GM21515 (cell line): Measurements from ENCODE around the gene BACE1.
"Not testable (repeated sequence)": the region's sequence is repeated elsewhere in the genome, so short reads cannot be mapped to it uniquely, and the experiment has no call there.

Experiments used
- ATAC-seq: cut with Tn5 transposase; IDR thresholded peaks from one replicate; pipeline ENCODE4 v1.9.1; 2021; ENCODE audit not compliant: unreplicated experiment

Gene BACE1

DNA sequence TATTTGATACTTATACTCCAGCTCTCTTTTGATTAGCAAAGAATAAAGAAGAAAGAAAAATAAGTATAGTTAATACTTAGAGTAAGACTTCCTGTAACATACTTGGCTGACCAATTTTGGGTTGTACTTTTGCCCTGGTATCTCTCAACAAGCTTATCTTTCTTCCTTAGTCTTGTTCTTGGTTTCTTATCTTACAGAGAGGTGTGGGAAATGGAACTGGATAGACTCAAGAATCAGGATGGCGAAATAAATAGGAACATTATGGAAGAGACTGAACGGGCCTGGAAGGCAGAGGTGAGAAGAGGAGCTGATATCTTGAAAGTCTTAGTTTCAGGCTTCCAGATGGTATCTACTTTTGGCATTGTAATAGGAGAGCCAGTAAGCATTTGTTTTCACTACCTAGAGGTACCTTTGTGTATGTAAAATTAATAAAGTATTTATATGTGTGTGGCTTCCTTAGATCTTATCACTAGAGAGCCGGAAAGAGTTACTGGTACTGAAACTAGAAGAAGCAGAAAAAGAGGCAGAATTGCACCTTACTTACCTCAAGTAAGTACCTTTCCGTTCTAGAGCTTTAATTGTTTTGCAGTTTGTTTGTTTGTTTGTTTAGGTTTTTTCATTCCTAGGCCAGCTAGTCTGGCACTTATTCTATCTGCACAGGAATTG is 36.2 kb downstream of the BACE1 start:
- no peak for ATAC-seq

DNA sequence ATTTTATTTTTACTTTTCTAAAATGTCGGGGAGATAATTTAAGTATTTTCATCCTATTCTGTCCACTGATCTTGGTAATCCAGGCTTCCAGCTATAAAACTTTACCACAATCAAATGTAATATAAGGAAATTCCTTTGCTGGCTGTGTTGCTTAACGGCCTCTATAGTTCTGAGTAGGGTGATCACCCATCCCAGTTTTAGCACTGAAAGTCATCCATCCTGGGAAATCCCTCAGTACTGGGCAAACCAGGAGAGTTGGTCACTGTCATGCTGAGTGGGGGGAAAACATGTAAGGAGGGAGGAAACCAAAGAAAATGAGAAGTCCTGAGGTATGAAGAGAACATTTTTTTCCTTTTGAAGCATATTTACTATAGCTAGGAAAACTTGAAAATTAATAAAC is 37.7 kb downstream of the BACE1 start:
- ATAC-seq, result no peak

DNA sequence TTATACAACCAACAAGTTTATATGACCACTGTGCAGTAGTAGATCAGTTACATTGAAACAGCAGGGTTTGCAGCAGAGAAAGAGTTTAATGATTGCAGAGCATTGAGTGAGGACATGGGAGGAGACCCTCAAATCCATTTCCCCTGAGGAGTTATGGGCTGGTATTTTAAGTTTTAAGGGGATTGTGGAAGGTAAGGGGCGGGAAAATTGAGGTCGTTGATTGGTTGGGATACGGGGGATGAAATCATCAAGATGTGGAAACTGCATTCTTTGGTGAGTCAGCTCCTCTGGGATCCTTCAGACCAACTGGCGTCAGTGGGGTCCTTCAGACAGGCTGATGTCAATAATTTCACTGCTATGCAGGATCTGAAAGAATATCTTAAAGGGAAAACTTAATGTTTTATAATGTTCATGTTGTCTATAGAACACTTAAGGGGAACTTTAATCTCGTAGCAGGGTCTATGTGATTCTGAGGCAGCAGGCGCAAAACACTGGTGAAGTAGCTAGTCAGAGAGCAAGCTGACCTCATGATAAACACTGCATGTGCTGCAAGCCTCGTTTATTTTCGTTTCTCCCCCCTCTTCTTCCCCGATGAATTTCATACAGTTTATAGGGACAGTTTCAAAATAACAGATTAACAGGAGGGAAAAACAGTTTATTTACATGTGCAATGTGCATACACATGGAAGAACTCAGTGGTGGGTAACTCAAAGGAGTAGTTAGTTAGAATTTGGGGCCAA is 42.3 kb downstream of the BACE1 start:
- no peak for ATAC-seq

DNA sequence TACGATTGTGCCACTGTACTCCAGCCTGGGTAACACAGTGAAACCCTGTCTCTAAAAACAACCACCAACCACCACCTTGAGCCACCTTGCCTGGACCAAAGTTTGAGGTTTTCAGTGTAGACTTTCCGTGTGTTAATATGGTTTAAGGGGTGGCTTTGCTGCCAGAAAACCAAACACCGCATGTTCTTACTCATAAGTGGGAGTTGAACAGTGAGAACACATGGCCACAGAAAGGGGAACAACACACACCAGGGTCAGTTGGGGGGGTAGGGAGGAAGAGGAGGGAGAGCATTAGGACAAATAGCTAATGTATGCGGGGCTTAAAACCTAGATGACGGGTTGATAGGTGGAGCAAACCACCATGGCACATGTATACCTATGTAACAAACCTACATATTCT is 43.9 kb downstream of the BACE1 start:
- ATAC-seq, result not testable (repeated sequence)

DNA sequence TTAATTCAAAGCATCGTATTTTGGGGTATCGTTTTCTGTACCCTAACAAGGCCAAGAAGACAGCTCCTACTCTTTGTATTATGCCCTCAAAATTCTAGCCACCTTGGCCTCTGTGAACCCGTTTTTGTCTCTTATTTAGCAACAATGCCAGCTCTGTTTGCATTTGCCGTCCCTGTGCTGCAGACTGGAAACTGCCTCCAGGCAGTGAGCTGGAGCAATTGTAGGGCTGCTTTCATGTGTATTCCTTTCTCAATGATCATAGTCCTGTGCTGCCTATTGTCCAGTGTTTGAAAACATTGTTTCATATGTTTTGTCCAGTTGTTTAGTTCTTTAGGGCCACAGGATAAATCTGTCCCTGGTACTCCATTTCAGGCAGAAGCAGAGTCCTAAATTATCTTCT is 44.8 kb downstream of the BACE1 start:
- ATAC-seq, result no peak

DNA sequence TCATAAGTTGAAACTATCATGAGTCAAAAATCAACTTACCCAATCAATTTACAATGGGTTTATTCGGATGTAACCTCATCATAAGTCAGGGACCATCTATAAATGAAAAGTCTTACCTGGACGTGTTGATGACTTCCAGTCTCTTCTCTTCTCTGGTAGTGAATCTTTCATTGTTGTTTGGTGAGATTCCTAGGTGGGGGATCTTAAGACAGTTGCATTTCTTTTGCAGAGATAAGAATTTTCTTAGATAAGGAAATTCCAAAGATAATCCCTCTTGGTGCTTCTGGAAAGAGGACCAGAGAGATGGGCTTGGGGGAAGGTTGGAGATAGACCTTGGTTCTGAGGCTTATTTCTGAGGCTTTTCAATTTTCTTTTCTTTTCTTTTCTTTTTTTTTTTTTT is 46.2 kb downstream of the BACE1 start:
- ATAC-seq, result no peak

DNA sequence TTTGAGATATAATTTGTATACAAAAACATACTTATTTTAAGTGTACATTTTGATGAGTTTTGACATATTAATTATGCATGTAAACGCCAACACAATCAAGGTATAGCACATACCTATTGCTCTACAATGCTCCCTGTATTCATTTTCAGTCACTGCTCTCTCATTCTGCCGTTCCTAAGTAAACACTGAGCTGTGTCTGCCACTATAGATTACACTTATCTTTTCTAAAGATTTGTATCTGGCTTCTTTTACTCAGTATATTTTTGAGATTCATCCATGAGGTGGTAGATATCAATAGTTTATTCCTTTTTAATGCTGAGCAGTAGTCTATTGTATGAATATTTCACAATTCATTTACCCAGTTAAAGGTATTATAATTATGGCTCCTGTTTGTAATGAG is 50.3 kb downstream of the BACE1 start:
- ATAC-seq, result no peak

DNA sequence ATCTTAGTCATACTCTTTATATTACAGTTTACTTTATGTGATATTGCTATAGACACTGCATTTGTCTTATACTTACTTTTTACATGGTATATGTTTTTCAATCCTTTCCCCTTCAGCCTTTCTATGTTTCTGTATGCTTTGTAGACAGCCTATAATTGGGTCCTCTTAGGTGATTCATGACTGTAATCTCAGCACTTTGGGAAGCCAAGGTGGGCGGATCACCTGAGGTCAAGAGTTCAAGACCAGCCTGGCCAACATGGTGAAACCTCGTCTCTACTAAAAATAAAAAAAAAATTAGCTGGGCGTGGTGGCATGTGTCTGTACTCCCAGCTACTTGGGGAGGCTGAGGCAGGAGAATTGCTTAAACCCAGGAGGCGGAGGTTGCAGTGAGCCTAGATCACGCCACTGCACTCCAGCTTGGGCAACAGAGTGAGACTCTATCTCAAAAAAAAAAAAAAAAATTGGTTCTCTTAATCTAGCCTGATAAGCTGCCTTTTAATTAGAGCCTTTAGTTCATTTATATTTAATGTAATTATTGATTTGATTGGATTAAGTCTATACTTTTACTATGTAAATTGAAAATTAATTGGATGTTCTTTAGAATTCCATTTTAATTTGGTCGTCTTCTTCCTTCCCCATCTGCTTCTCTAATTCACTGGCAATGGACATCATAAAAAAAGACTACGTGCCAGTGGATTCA is 51.3 kb downstream of the BACE1 start:
- not testable (repeated sequence) for ATAC-seq

DNA sequence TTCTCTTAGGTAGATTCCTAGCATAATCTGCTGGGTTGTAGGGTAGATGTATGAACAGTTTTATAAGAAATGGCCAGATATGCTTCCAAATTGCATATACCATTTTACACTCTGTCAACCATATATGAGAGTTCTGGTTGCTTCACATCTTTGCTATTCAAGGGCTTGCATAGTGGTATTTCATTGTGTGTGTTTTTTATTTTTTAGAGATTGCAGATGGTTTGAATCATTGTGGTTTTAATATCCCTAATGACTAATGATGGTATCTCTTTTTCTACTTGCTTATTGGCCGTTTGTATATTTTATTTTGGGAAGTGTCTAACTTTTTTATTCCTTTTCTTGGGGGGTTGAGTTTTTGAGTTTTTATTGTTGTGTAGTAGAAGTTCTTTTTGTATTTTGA is 56.6 kb downstream of the BACE1 start:
- no peak for ATAC-seq

DNA sequence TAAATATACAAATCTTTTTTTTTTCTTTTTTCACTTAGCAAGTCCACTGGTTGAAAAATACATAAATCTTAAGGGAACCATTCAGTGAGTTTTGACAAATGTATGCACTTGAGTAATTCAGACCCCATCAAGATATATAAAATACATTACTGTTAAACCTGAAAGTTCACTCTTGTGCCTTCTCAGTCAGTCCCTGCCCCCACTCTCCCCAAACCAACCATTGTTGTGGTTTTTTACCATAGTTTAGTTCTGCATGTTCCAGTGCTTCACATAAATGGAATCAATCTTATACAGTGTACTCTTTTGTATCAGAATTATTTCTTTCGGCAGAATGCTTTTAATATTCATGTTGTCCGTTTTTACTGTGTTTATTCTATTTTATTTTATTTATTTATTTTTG is 57.5 kb downstream of the BACE1 start:
- no peak for ATAC-seq

DNA sequence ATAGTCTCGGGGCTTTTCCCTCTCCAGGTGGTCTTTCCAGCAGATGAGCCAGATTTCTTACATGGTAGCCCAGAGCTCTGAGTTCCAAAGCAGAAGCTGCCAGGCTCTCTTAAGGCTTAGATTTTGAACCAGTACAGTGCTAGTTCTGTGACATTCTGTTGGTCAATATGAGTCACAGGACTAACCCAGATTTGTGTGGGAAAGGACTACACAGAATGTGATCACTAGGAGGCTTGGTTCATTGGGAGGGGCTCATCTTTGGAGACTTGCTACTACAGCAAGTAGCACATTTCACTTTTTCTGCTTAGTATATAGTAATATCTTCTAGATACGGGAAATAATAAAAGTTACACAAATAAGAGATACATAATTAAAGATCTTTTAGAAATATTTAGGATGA is 59.5 kb downstream of the BACE1 start:
- no peak for ATAC-seq

DNA sequence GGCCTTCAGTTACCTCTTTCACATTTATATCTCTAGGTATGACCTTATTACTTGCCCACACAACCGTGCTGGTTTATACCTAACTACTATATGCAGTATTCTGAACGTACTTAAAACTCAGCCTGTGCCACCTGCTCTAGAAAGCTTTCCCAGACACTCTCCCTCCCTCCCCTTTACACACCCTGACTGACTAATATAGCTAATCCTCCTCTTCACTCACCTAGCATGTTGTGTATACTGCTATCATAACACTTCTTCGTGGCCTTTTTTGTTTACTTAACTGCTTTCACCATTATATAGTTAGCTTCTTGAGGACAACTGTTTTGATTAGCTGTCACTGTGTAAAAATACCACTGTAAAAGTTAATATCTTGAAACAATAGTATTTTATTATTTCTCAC is 60.1 kb downstream of the BACE1 start:
- no peak for ATAC-seq

DNA sequence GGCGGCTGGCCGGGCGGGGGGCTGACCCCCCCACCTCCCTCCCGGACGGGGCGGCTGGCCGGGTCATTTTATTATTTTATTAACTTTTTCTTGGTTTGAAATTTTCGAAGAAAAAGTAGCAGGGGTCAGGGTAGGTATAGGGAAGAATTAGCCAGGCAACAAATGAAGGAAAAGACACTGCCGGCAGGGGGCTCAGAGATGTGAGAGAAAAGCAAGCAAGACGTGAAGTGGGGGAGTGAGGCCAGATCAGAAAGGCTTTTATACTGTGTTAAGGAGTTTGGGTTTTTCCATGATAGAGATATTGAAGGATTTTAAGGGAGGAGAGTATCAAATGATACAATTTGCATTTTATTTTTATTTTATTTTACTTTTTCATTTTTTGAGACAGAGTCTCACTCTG is 64.5 kb downstream of the BACE1 start:
- no peak for ATAC-seq

DNA sequence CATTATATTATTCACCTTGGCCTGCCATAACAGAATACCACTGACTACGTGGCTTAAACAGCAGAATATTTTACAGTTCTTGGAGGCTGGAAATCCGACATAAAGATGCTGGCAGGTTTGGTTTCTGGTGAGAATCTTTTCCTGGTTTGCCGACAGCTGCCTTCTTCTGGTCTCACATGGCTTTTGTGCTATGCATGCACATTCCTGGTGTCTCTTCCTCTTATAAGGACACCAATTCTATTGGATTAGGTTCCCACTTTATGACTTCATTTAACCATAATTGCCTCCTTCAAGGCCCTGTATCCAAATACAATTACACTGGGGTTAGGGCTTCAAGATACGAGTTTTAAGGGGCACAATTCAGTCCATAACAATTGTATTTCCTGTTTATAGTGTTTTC is 66.5 kb downstream of the BACE1 start:
- ATAC-seq, result no peak

DNA sequence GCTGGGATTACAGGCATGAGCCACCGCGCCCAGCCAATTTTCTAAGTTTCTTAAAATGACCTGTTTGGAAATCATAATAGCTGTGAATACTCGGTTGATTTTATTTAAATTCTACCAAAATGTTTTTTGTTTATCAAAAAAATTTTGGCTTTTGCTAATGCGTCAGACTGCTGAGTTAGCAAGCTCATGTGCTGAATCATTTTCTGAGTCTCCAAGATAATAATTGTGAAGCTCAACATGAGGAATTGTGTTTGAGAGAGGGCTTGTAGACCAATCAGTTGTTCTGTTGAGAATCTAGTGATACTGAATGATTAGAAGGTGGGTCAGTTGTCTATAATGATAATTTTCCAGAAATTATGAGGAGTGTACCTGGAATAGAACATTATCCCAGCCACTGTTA is 67.7 kb downstream of the BACE1 start:
- no peak for ATAC-seq

DNA sequence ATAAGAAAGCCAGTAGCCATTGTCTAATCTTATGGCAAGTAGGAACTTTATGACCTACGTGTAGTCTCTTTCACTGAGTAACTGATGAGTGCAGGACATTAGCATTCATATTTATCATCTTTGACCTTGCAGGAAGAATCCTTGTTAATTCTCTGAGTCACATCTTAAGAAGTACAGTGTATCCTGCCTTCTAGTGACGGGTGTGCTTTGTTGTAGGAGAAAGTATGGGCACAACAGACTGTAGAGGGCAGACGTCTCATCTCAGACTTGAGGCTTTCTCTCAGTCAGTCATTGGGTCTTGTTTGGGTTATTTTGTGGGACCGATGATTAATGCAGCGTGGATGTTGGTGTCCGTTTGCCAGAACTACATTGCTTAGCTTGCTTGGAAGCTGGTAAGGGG is 76.8 kb downstream of the BACE1 start:
- ATAC-seq, result no peak

DNA sequence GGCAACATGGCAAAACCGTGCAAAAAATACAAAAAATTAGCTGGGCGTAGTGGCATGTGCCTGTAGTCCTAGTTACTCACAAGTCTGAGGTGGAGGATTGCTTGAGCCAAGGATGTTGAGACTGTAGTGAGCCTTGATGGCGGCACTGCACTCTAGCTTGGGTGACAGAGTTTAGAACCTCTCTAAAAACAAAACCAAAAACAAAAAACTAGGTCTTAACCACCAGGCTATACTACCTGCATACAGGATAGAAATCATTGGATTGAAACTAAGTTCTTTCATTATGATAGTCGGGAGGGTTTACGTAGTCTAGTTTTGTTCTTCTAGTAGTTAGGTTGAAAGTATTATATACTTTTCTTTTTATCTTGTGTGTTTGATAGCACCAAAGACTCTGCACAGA is 77.8 kb downstream of the BACE1 start:
- no peak for ATAC-seq
